HepG2 (cell line): ENCODE data around the gene SPINDOC. TPM values are rescaled to one million over a fixed set of nuclear protein-coding genes. Genes with fewer than 3 reads are reported as not detected.

Experiments
- CC2D1A ChIP-seq: sonication (generic); formaldehyde crosslinking; IDR thresholded peaks from 2 replicates; pipeline ENCODE4 v1.8.1; 2023; ENCODE audit warnings: mild to moderate bottlenecking, missing genetic modification reagents
- EHMT2 ChIP-seq: fragments of 200-600 bp; sonication (generic); IDR thresholded peaks from 2 replicates; pipeline ENCODE4 v1.7.0; 2017; ENCODE audit warnings: antibody characterized with exemption, low read depth, low read length, borderline replicate concordance
- ETV6 ChIP-seq: sonication (generic); formaldehyde crosslinking; conservative IDR thresholded peaks from 2 replicates; pipeline ENCODE4 v1.4.0; 2020; ENCODE audit warnings: missing genetic modification reagents
- HOXA7 ChIP-seq: sonication (generic); formaldehyde crosslinking; IDR thresholded peaks from 2 replicates; pipeline ENCODE4 v1.8.1; 2022; ENCODE audit warnings: mild to moderate bottlenecking, missing genetic modification reagents, moderate library complexity
- MXD4 ChIP-seq: IDR thresholded peaks from 2 replicates; pipeline ENCODE4 v1.6.1; 2016; ENCODE audit warnings: mild to moderate bottlenecking, missing biosample characterization, missing genetic modification reagents
- SOX13 ChIP-seq, 3 experiments: fragments of 450-650 bp in 1 of 3; sonication (generic) in 1 of 3; formaldehyde crosslinking in 1 of 3; IDR thresholded peaks in 2 of 3; conservative IDR thresholded peaks in 1 of 3; 2 replicates each; pipeline versions ENCODE4 v1.5.0 to v1.6.1; 2016 to 2020; ENCODE audit warnings: antibody characterized with exemption in 1 of 3, mild to moderate bottlenecking in 1 of 3, missing compliant biosample characterization in 1 of 3, missing genetic modification reagents in 1 of 3, moderate library complexity in 1 of 3
- TBX3 ChIP-seq: fragments of 450-650 bp; IDR thresholded peaks from 2 replicates; pipeline ENCODE4 v1.6.1; 2017; ENCODE audit warnings: antibody characterized with exemption, mild to moderate bottlenecking, inconsistent platforms, borderline replicate concordance
- TOPORS ChIP-seq: sonication (generic); formaldehyde crosslinking; IDR thresholded peaks from 2 replicates; pipeline ENCODE4 v1.8.0; 2023; ENCODE audit warnings: mild to moderate bottlenecking, missing genetic modification reagents
- ZBTB3 ChIP-seq: sonication (generic); formaldehyde crosslinking; IDR thresholded peaks from 2 replicates; pipeline ENCODE4 v1.4.0; 2020; ENCODE audit warnings: low read depth, mild to moderate bottlenecking, moderate library complexity, missing genetic modification reagents, borderline replicate concordance
- ZFP41 ChIP-seq: sonication (generic); formaldehyde crosslinking; IDR thresholded peaks from 2 replicates; pipeline ENCODE4 v1.4.0; 2020; ENCODE audit warnings: mild to moderate bottlenecking, missing genetic modification reagents, borderline replicate concordance
- ZNF3 ChIP-seq: IDR thresholded peaks from 2 replicates; pipeline ENCODE4 v1.7.0; 2017; ENCODE audit warnings: inconsistent platforms
- ZNF557 ChIP-seq: sonication (generic); formaldehyde crosslinking; IDR thresholded peaks from 2 replicates; pipeline ENCODE4 v1.4.0; 2020; ENCODE audit warnings: missing genetic modification reagents
- ZNF589 ChIP-seq: sonication (generic); formaldehyde crosslinking; conservative IDR thresholded peaks from 2 replicates; pipeline ENCODE4 v1.8.0; 2022; ENCODE audit warnings: mild to moderate bottlenecking, moderate library complexity, missing genetic modification reagents
- ZNF720 ChIP-seq: sonication (generic); formaldehyde crosslinking; IDR thresholded peaks from 2 replicates; pipeline ENCODE4 v1.4.0; 2020; ENCODE audit warnings: missing genetic modification reagents
- ZNF775 ChIP-seq: sonication (generic); formaldehyde crosslinking; IDR thresholded peaks from 2 replicates; pipeline ENCODE4 v1.4.0; 2020; ENCODE audit warnings: missing genetic modification reagents, mild to moderate bottlenecking, moderate library complexity, borderline replicate concordance
- ZUFSP ChIP-seq: sonication (generic); formaldehyde crosslinking; IDR thresholded peaks from 2 replicates; pipeline ENCODE4 v1.9.0; 2021; ENCODE audit warnings: missing genetic modification reagents, mild to moderate bottlenecking, borderline replicate concordance
- polyA plus RNA-seq, 8 experiments: library from polyadenylated mRNA; depleted of rRNA in 3 of 8; stranded (reverse) in 7 of 8; unstranded in 1 of 8; fragments of >200 nt; fragmentation: Illumina TruSeq in 4 of 8; extraction: Trizol in 4 of 8; gene quantifications; 2 replicates each; pipeline versions ENCODE4 v1.2.1 to v1.2.3, GENCODE V29; 2011 to 2016; ENCODE audit warnings: low read depth in 4 of 8, missing spikeins in 1 of 8, mixed read lengths in 1 of 8; ENCODE audit not compliant: insufficient read depth in 1 of 8
- total RNA-seq, 5 experiments: library from RNA; depleted of rRNA; stranded (reverse); fragments of >200 nt; fragmentation: Illumina TruSeq; extraction: Trizol; gene quantifications; 2 replicates each; pipeline ENCODE4 v1.2.3, GENCODE V29; 2016; ENCODE audit warnings: low read depth in 1 of 5
- TF ChIP-seq, protein P1 (sequence below): sonication (generic); formaldehyde crosslinking; IDR thresholded peaks from 2 replicates; pipeline ENCODE4 v1.8.1; 2023; ENCODE audit warnings: mild to moderate bottlenecking, missing genetic modification reagents
- TF ChIP-seq, protein P2 (sequence below), 2 experiments: sonication (generic) in 1 of 2; formaldehyde crosslinking in 1 of 2; IDR thresholded peaks; 2 replicates each; pipeline versions ENCODE4 v1.4.0 to v1.6.1; 2016 to 2020; ENCODE audit warnings: borderline replicate concordance in 1 of 2, low read depth in 1 of 2, mild to moderate bottlenecking in 1 of 2, missing genetic modification reagents in 1 of 2
- TF ChIP-seq, protein P3 (sequence below): IDR thresholded peaks from 2 replicates; pipeline ENCODE4 v1.6.1; 2018; ENCODE audit warnings: missing genetic modification reagents, mild to moderate bottlenecking, missing compliant biosample characterization
- TF ChIP-seq, protein P4 (sequence below): IDR thresholded peaks from 2 replicates; pipeline ENCODE4 v1.6.1; 2016; ENCODE audit warnings: missing genetic modification reagents, missing compliant biosample characterization

The SPINDOC gene
- total and polyA plus RNA-seq, 2 of the 13 experiments (the other 11 are each of a cell fraction or from before 2014, with no cell fraction given): 21.4 to 29.9 TPM

DNA sequence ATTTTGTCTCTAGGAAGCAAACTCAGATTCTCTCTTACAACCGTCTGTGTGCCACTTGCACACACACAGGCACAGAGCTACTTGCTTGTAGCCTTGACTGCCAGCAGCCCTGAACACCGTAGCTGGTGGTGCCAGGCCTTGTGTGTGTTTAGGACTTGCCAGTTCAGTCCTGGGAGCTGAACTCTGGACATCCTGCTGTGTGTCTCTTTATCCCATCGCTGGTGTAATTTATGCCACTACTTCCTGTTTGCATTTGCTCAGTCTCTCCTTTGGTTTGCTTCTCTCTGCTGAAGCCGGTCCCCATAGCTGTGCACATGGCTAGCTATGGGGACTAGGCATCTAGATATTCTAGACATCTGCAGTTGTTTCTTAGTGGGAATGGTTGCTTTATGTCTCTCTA, 49.7 kb downstream of the SPINDOC start (continued):
- TF ChIP-seq, protein P1, sequence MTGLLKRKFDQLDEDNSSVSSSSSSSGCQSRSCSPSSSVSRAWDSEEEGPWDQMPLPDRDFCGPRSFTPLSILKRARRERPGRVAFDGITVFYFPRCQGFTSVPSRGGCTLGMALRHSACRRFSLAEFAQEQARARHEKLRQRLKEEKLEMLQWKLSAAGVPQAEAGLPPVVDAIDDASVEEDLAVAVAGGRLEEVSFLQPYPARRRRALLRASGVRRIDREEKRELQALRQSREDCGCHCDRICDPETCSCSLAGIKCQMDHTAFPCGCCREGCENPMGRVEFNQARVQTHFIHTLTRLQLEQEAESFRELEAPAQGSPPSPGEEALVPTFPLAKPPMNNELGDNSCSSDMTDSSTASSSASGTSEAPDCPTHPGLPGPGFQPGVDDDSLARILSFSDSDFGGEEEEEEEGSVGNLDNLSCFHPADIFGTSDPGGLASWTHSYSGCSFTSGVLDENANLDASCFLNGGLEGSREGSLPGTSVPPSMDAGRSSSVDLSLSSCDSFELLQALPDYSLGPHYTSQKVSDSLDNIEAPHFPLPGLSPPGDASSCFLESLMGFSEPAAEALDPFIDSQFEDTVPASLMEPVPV (CRISPR knock-in tag): no peak
- no peak for TF ChIP-seq ZNF557 (CRISPR knock-in tag)
- no peak for TF ChIP-seq HOXA7 (CRISPR knock-in tag)
- no peak for TF ChIP-seq CC2D1A (CRISPR knock-in tag)
- TF ChIP-seq, protein P2, sequence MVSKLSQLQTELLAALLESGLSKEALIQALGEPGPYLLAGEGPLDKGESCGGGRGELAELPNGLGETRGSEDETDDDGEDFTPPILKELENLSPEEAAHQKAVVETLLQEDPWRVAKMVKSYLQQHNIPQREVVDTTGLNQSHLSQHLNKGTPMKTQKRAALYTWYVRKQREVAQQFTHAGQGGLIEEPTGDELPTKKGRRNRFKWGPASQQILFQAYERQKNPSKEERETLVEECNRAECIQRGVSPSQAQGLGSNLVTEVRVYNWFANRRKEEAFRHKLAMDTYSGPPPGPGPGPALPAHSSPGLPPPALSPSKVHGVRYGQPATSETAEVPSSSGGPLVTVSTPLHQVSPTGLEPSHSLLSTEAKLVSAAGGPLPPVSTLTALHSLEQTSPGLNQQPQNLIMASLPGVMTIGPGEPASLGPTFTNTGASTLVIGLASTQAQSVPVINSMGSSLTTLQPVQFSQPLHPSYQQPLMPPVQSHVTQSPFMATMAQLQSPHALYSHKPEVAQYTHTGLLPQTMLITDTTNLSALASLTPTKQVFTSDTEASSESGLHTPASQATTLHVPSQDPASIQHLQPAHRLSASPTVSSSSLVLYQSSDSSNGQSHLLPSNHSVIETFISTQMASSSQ (IDR thresholded peaks at IDR 0.05; ENCODE audit: low read depth): no peak
- TF ChIP-seq, protein P2 (CRISPR knock-in tag; IDR thresholded peaks at IDR 0.05; ENCODE audit: borderline replicate concordance): no peak
- peak; percentile 86; the same call in 1 of the 2 replicates for TF ChIP-seq ZNF775 (CRISPR knock-in tag)
- TF ChIP-seq EHMT2: no peak
- TF ChIP-seq, protein P3, sequence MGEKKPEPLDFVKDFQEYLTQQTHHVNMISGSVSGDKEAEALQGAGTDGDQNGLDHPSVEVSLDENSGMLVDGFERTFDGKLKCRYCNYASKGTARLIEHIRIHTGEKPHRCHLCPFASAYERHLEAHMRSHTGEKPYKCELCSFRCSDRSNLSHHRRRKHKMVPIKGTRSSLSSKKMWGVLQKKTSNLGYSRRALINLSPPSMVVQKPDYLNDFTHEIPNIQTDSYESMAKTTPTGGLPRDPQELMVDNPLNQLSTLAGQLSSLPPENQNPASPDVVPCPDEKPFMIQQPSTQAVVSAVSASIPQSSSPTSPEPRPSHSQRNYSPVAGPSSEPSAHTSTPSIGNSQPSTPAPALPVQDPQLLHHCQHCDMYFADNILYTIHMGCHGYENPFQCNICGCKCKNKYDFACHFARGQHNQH (CRISPR knock-in tag): no peak
- no peak for TF ChIP-seq ZBTB3 (CRISPR knock-in tag)
- no peak for TF ChIP-seq TOPORS (CRISPR knock-in tag)
- TF ChIP-seq ZNF3: no peak
- no peak for TF ChIP-seq ZNF589
- TF ChIP-seq ZFP41 (CRISPR knock-in tag): no peak
- no peak for TF ChIP-seq ETV6 (CRISPR knock-in tag)
- no peak for TF ChIP-seq ZNF720 (CRISPR knock-in tag)
- TF ChIP-seq TBX3: no peak
- no peak for TF ChIP-seq ZUFSP (CRISPR knock-in tag)
- no peak for TF ChIP-seq SOX13 (IDR thresholded peaks at IDR 0.05)
- 0 out of 4 replicates have a peak, but pooled peaks of 1 of the 2 experiments have one; percentile 37 for TF ChIP-seq SOX13 (CRISPR knock-in tag; conservative IDR thresholded peaks at IDR 0.05 in 1 of 2, IDR thresholded peaks at IDR 0.05 in 1 of 2)
- TF ChIP-seq MXD4 (CRISPR knock-in tag): 0 out of 2 replicates have a peak, but pooled peaks have one; percentile 51
- TF ChIP-seq, protein P4, sequence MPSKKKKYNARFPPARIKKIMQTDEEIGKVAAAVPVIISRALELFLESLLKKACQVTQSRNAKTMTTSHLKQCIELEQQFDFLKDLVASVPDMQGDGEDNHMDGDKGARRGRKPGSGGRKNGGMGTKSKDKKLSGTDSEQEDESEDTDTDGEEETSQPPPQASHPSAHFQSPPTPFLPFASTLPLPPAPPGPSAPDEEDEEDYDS (CRISPR knock-in tag): no peak; the same call in 1 of the 2 replicates
